ENCODE measurements around the gene HAUS3. TPM values are rescaled to one million over a fixed set of nuclear protein-coding genes. Genes with fewer than 3 reads are reported as not detected.

HAUS3 gene
- total and polyA plus RNA-seq, 2 of the 13 experiments (the other 11 are each of a cell fraction or from before 2014, with no cell fraction given) = 3.9 to 12.6 TPM

- TF ChIP-seq SKIL (CRISPR knock-in tag; IDR thresholded peaks at IDR 0.05; ENCODE audit: borderline replicate concordance) (no peak), ZNF256 (CRISPR knock-in tag; conservative IDR thresholded peaks at IDR 0.05) (no peak; the same call in 1 of the 2 replicates), NFKBIZ (CRISPR knock-in tag; IDR thresholded peaks at IDR 0.05) (no peak), MAF1 (CRISPR knock-in tag; IDR thresholded peaks at IDR 0.05; ENCODE audit: borderline replicate concordance) (no peak), ZNF570 (CRISPR knock-in tag; IDR thresholded peaks at IDR 0.05; ENCODE audit: borderline replicate concordance) (no peak), CREM (IDR thresholded peaks at IDR 0.05) (no peak), CREM (CRISPR knock-in tag; IDR thresholded peaks at IDR 0.05) (no peak), POLR2A (IDR thresholded peaks at IDR 0.05; ENCODE audit: insufficient read depth in 1 of 2, low read depth in 2 of 2, low read length in 2 of 2) (peak in 1 of 2 experiments; percentile 55; a peak in 1 of 4 replicates), IRF9 (CRISPR knock-in tag; IDR thresholded peaks at IDR 0.05; ENCODE audit: borderline replicate concordance) (no peak), ZMAT5 (CRISPR knock-in tag; IDR thresholded peaks at IDR 0.05; ENCODE audit: borderline replicate concordance, low read depth) (no peak)
- TF ChIP-seq, protein P1, sequence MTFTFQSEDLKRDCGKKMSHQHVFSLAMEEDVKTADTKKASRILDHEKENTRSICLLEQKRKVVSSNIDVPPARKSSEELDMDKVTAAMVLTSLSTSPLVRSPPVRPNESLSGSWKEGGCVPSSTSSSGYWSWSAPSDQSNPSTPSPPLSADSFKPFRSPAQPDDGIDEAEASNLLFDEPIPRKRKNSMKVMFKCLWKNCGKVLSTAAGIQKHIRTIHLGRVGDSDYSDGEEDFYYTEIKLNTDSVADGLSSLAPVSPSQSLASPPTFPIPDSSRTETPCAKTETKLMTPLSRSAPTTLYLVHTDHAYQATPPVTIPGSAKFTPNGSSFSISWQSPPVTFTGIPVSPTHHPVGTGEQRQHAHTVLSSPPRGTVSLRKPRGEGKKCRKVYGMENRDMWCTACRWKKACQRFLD (CRISPR knock-in tag; IDR thresholded peaks at IDR 0.05; ENCODE audit: borderline replicate concordance) = no peak
- TF ChIP-seq, protein P2, sequence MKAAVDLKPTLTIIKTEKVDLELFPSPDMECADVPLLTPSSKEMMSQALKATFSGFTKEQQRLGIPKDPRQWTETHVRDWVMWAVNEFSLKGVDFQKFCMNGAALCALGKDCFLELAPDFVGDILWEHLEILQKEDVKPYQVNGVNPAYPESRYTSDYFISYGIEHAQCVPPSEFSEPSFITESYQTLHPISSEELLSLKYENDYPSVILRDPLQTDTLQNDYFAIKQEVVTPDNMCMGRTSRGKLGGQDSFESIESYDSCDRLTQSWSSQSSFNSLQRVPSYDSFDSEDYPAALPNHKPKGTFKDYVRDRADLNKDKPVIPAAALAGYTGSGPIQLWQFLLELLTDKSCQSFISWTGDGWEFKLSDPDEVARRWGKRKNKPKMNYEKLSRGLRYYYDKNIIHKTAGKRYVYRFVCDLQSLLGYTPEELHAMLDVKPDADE (CRISPR knock-in tag; IDR thresholded peaks at IDR 0.05) = no peak
- TF ChIP-seq, protein P3, sequence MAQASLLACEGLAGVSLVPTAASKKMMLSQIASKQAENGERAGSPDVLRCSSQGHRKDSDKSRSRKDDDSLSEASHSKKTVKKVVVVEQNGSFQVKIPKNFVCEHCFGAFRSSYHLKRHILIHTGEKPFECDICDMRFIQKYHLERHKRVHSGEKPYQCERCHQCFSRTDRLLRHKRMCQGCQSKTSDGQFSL (CRISPR knock-in tag; IDR thresholded peaks at IDR 0.05) = no peak
- TF ChIP-seq, protein P4, sequence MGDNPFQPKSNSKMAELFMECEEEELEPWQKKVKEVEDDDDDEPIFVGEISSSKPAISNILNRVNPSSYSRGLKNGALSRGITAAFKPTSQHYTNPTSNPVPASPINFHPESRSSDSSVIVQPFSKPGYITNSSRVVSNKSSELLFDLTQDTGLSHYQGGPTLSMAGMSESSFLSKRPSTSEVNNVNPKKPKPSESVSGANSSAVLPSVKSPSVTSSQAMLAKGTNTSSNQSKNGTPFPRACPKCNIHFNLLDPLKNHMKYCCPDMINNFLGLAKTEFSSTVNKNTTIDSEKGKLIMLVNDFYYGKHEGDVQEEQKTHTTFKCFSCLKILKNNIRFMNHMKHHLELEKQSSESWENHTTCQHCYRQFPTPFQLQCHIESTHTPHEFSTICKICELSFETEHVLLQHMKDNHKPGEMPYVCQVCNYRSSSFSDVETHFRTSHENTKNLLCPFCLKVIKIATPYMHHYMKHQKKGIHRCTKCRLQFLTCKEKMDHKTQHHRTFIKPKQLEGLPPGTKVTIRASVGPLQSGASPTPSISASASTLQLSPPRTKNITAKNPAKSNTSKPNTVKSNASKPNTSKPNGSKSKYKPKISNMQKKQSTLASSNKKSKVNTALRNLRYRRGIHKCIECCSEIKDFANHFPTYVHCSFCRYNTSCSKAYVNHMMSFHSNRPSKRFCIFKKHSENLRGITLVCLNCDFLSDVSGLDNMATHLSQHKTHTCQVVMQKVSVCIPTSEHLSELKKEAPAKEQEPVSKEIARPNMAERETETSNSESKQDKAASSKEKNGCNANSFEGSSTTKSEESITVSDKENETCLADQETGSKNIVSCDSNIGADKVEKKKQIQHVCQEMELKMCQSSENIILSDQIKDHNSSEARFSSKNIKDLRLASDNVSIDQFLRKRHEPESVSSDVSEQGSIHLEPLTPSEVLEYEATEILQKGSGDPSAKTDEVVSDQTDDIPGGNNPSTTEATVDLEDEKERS (CRISPR knock-in tag; IDR thresholded peaks at IDR 0.05) = no peak
Measured at GRCh38 chr4:2241410-2242353, at the start of gene HAUS3, which contains the start of gene POLN (continued).

Data from HepG2 (cell line).